ENCODE data around the gene MUC12. TPM values are rescaled to one million over a fixed set of nuclear protein-coding genes. Genes with fewer than 3 reads are reported as not detected.

Gene MUC12
- total and polyA plus RNA-seq, 7 donors: 0.14 to 553 (median 8.6) TPM

DNA sequence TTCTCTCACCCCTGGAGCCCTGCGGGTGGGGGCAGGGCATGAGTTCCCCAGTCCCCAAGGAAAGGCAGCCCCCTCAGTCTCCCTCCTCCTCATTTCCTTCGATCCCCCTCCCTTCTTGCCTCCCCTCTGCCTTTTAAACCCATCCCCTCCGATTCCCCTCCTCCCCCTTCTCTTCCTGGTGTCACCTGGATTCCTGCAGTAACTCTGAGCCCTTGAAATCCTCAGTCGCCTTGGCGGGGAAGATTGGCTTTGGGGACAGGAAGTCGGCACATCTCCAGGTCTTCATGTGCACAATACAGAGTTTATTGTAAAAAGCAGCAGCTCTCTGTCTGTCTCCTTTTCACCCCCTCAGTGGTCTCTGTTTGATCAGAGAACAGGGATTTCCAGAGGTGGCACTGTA is 1.3 kb upstream of the MUC12 start:
- Histone ChIP-seq H3K36me3 (no peaks in the 10 kb centered on the region), H3K27ac (no peak overlapping the region), H3K4me3 (no peak overlapping the region), H3K27me3 (peaks cover 39 to 70% (median 61%) of the 10 kb centered on the region in 3 donors), H3K9me3 (no peaks in the 10 kb centered on the region), H3K4me1 (peaks cover 0 to 17% (median 16%) of the 10 kb centered on the region in 4 donors)
- DNase-seq: no peak
- WGBS, 2 donors: 3 to 9% methylated on average over 6 of the region's 6 CpGs
- no peak for TF ChIP-seq EP300 (IDR thresholded peaks at IDR 0.05)
- no peak for TF ChIP-seq POLR2A (IDR thresholded peaks at IDR 0.05)
- TF ChIP-seq, protein P1, sequence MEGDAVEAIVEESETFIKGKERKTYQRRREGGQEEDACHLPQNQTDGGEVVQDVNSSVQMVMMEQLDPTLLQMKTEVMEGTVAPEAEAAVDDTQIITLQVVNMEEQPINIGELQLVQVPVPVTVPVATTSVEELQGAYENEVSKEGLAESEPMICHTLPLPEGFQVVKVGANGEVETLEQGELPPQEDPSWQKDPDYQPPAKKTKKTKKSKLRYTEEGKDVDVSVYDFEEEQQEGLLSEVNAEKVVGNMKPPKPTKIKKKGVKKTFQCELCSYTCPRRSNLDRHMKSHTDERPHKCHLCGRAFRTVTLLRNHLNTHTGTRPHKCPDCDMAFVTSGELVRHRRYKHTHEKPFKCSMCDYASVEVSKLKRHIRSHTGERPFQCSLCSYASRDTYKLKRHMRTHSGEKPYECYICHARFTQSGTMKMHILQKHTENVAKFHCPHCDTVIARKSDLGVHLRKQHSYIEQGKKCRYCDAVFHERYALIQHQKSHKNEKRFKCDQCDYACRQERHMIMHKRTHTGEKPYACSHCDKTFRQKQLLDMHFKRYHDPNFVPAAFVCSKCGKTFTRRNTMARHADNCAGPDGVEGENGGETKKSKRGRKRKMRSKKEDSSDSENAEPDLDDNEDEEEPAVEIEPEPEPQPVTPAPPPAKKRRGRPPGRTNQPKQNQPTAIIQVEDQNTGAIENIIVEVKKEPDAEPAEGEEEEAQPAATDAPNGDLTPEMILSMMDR (IDR thresholded peaks at IDR 0.05): no peak
- no peak for TF ChIP-seq POLR2AphosphoS5 (IDR thresholded peaks at IDR 0.05)
- intact Hi-C loops (cut with DNase I): no loop called here

DNA sequence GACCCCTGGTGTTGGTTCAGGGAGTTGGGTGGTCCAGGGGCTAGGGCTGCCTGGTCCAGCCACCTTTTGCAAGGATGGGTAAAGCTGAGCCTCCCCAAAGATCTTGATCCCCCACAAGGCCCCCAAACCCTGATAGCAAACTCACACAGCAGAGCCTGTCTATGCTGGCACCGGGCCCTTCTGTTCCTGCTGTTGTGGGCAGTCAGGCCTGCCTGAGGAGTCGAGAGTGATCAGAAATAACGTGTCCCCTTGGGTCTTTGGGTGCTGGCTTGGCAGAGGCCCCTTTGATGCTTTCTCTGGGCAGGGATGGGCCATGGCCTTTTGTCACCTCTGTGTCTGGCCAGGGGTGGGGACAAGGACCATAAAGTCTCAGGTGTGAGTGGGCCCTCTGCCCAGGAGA is 715 bp upstream of the MUC12 start:
- no peak for TF ChIP-seq POLR2AphosphoS5 (IDR thresholded peaks at IDR 0.05)
- no peak for TF ChIP-seq EP300 (IDR thresholded peaks at IDR 0.05)
- TF ChIP-seq POLR2A (IDR thresholded peaks at IDR 0.05): no peak
- TF ChIP-seq, protein P1 (IDR thresholded peaks at IDR 0.05): no peak
- intact Hi-C loops (cut with DNase I): no loop called here
- H3K4me3 ChIP-seq: no peak overlapping the region
- peaks cover 0 to 17% (median 16%) of the 10 kb centered on the region in 4 donors for H3K4me1 ChIP-seq
- WGBS, 2 donors: 2 to 17% methylated on average over 3 of the region's 3 CpGs
- no peaks in the 10 kb centered on the region for H3K9me3 ChIP-seq
- no peaks in the 10 kb centered on the region for H3K36me3 ChIP-seq
- no peak for DNase-seq
- H3K27ac ChIP-seq: no peak overlapping the region
- H3K27me3 ChIP-seq: peaks cover 39 to 63% (median 58%) of the 10 kb centered on the region in 3 donors

DNA sequence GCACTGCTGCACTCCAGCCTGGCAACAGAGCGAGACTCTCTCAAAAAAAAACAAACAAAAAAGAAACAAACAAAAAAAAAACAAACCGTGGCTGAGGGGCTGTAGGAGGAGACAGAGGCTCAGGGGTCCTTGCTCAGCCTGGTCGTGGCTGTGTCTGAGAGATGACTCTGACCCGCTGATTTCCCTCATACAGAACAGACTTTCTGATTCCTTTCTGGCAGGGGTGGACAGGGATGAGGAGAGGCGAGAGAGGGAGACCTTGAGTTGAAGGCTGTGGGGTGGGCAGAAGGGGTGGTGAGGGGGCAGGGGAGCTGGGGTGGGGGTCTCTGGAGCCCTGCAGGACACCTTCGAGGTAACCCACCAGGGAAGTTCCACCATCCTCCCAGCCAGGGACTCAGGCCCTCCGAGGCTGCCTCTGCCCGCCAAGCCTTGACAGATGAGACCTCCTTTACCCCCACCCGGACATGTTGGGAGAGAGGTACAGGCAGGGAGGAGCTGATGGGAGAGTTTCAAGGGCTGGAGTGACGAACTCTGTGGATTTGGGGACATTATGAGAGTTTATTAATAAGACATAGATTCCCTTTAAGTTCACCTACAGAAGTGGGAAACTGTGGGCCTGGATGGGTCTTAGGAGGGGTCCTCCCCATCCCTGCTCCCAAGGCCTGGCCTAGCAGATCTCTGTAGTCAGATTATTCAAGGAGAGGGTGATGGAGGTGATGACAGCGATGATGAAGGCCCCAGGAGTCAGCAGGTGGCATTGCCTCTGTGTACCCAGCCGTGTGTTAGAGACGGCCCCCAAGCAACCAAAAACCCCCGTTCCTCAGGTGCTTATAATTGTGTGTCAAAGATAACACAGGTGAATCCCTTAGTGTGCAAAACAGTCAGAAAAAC is 2.0 kb downstream of the MUC12 start:
- Histone ChIP-seq H3K36me3 (no peaks in the 10 kb centered on the region), H3K4me3 (no peak overlapping the region), H3K27ac (no peak overlapping the region), H3K27me3 (peaks cover 17 to 41% (median 32%) of the 10 kb centered on the region in 3 donors), H3K4me1 (peaks cover 0 to 6% (median 4%) of the 10 kb centered on the region in 4 donors), H3K9me3 (peaks cover 0 to 2% (median 0%) of the 10 kb centered on the region in 4 donors)
- intact Hi-C loops (cut with DNase I): no loop called here
- WGBS, 2 donors: 30 to 50% methylated on average over 14 of the region's 14 CpGs
- DNase-seq: no peak
- TF ChIP-seq, protein P1 (IDR thresholded peaks at IDR 0.05): no peak
- peak in 1 of 2 donors; percentile 13 for TF ChIP-seq POLR2A (IDR thresholded peaks at IDR 0.05)
- TF ChIP-seq POLR2AphosphoS5 (IDR thresholded peaks at IDR 0.05): no peak

DNA sequence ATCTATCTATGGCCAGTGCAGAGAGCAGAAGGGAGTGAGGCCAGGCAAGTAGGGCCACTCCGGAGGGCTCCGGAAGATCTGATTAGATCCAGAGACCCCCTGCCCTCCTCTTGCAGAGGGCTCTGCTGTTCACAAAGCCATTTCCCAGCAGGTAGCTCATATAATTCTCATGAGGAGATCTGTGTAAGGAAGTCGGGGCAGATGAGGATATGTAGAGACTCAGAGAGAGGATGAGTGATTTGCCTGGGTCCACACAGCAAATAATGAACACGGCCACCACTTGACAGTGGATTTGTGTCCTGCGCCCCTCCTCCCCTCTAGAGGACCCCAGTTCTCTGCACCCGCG is 2.6 kb downstream of the MUC12 start:
- no peak for DNase-seq
- Histone ChIP-seq H3K36me3 (no peaks in the 10 kb centered on the region), H3K9me3 (peaks cover 0 to 2% (median 0%) of the 10 kb centered on the region in 4 donors), H3K4me1 (no peaks in the 10 kb centered on the region), H3K4me3 (no peak overlapping the region), H3K27ac (no peak overlapping the region), H3K27me3 (peaks cover 11 to 35% (median 26%) of the 10 kb centered on the region in 3 donors)
- WGBS, 2 donors: 32 to 57% methylated on average over 7 of the region's 7 CpGs
- intact Hi-C loops (cut with DNase I): no loop called here
- TF ChIP-seq EP300 (IDR thresholded peaks at IDR 0.05): no peak
- TF ChIP-seq, protein P1 (IDR thresholded peaks at IDR 0.05): no peak
- TF ChIP-seq POLR2A (IDR thresholded peaks at IDR 0.05): no peak
- TF ChIP-seq POLR2AphosphoS5 (IDR thresholded peaks at IDR 0.05): no peak
